ENCODE results near the gene WIPF3.
"Not testable (repeated sequence)": the region's sequence is repeated elsewhere in the genome, so short reads cannot be mapped to it uniquely, and the experiment has no call there.

The WIPF3 gene

DNA sequence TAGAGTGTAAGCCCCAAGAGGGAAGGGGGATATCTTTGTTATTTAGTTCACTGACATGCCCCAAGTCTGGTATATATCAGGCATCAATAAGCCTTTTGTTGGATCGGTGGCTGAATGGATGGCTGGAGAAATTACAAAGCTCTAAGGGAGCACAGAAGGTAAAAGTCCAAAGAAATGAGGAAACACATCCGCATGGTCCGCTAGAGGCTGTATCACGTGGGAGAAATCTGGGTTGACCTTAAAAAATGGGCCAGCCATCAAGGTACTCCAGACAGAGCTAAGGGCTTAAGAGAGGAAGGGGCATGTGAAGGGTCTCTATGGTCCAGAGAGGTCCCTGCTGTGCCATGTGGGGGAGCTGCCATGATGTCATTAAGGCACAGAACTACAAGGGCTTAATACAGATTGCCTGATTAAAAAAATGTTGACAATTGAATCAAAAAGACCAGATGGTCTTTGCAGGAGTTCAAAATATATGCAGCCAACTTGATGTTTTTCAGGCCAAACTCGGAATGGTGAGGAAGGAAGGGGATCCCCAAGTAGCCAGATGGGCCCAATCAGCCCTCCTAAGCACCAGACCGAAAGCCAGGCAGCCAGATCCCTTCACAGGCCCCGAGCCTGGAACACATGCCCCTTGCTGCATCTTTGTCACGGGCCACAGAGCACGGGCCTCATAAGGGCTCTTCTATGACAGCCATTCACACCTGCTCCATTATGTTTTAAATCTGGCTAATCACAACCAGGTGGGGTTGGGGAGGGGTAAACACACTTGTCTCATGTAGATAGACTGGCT, 151.4 kb downstream of the WIPF3 start:
- no peak for DNase-seq

DNA sequence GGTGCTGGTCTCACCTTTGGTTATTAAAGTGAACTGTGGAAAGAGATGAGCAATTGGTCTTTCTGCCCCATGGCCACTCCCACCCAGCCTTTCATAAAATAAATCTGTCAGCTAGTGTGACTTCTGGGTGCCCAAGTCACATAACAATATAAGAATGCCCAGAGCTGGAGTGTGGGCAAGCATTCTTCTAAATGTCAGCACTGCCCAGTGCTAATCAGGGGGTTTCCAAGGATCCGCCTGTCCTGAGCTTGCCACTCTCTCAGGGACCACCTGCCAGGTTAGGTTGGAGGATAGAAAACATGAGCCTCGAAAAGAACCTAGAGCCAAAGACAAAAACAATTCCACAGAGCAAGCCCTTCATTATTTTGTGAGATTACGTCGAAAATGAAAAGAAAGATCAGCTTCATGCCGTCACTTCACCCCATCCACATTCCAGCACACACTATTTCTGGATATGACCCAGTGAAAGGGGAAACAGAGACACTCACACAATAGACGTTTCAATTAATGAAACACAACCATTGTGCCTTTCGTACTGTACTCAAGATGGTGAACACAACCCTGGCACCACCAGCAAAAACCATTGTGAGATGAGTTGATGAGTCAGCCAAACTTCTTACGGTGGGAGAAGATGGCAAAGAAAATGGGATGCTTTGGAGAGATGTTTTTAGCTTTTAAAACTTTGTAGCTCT, 152.5 kb downstream of the WIPF3 start:
- no peak for DNase-seq

DNA sequence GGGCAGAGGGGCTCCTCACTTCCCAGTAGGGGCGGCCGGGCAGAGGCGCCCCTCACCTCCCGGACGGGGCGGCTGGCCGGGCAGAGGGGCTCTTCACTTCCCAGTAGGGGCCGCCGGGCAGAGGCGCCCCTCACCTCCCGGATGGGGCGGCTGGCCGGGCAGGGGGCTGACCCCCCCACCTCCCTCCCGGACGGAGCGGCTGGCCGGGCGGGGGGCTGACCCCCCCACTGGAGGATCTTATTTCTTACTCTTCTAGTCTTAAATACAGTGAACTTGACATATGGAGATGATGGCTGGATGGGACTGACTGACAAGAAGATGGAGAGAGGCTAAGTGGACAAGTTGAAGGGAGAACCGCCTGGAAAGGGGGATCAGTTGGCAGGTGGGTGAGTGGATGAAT, 155.3 kb downstream of the WIPF3 start:
- not testable (repeated sequence) for DNase-seq

DNA sequence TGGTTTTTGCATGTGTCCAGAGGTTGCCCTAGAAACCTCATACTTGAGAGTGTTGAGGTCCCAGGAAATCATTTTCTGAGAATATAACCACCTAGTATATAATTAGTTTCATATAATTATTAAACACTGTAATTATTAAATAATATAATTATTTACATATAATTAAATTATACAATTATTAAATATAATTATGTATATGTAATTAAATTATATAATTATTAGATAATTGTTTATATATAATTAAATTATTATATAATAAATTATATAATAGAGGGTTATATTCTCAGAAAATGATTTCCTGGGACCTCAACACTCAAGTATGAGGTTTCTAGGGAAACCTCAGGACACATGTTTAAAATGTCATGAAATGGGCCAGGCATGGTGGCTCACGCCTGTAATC, 155.7 kb downstream of the WIPF3 start:
- no peak for DNase-seq

DNA sequence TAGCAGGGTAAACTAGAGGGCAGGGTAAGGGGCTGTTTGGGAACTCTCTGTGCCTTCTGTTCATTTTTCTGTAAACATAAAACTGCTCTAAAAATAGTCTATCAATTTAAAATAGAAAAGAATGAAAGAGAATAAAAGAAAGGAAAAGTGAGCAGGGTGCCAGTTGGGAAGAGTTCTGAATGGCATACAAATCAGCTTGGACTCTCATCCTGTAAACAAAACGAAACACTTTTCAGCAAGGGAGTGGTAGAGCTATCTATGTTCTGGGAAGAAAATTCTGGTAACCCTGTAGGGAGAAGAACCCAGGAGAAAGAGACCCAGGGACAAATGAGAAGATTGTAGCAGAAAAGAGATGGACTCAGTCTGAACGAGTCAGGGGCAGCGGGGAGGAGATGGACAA, 158.7 kb downstream of the WIPF3 start:
- no peak for DNase-seq
